HG02610 (cell line): ENCODE measurements around the gene FAM53A.

Experiments
- ATAC-seq: cut with Tn5 transposase; IDR thresholded peaks from one replicate; pipeline ENCODE4 v1.9.1; 2021; ENCODE audit warnings: mild to moderate bottlenecking, moderate library complexity; ENCODE audit not compliant: unreplicated experiment

Gene FAM53A, protein sequence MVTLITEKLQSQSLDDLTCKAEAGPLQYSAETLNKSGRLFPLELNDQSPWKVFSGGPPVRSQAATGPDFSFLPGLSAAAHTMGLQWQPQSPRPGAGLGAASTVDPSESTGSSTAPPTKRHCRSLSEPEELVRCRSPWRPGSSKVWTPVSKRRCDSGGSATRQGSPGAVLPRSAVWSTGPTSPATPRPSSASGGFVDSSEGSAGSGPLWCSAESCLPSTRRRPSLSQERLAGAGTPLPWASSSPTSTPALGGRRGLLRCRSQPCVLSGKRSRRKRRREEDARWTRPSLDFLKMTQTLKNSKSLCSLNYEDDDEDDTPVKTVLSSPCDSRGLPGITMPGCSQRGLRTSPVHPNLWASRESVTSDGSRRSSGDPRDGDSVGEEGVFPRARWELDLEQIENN

DNA sequence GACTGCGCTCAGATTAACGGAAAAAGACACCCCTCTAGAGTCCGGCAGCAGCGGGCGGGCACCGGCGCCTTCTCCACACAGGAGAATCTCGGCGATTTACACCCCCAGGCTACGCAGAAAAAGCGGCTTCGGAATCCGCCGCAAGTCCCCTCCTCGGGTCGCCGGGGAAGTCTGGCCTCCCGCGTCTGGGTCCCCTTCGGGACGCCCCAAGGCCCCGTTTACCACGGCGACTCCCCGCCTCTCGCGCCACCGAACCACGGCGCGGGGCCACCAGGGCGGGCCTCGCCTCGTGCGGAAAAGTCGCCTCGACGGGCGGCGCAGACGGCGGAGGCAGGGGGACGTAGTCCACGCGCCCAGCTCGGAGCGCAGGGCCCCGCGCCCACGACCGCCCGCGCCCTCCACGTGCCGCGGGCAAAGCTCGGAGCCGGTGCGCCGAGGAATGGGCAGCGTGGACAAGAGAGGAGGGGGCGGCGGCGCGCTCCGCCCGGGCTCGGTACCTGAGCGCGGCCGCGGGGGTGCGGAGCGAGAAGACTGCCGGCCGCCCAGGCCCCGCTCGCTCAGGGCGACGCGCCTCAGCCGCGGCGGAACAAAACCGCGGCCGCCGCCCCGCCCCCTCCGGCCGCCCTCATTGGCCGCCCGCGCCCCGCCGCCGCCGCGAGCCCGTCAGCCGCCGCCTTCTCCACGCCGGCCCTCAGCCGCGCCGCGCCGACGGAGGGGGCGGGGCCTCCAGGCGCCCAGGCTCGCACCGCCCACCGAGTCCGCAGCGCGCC is at the start of gene FAM53A:
TSS of gene FAM53A (minus strand) at position 578 of the 770 bp plus-strand sequence. CDS start 15,572 bp downstream, outside the sequence.
- peak; percentile 88 for ATAC-seq

DNA sequence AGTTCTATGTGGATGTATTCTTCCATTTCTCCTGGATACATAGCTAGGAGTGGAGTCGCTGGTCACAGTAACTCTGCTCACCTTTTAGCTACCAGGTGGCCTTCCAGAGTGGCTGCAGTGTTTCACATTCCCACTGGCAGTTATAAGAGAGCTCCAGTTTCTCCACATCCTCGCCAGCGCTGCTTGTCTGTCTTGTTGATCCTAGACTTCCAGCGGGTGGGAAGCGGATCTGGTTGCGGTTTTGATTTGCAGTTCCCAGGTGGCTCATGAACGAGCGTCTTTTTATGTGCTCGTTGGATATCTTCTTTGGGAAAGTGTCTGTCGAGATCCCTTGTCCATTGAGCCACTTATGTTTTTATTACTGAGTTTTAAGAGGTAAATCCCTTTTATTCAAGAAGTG is 48.8 kb upstream of the FAM53A start:
- no peak for ATAC-seq

- no peak for ATAC-seq
These were observed 47.1 kb upstream of the FAM53A start for GRCh38 chr4:1731180-1731579.

DNA sequence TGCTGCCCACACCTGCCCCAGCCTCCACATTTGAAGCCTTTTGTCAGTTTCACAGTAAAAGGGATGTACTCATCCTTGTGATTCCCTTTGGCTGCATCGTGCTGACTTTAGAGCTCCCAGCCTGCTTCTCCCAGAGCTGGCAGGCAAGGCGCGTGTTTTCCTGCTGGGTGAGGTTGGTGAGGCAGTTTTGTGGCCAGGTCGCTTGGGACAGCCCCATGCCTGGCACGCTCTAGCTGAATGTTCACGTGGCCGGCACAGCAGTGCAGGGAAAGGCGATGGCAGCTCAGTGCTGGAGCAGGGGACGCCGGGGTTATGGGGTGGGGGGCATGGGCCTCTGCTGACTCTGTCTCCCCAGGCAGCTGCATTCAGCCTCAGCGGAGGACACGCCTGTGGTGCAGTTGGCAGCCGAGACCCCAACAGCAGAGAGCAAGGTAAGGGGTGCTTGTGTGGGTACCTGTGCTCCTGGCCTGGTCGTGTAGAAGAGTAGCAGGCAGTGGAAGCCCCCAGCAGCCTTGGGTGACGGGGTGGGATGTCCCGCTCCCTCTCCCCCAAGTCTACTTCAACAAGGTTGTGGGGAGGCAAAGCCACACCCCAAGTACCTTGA is 46.5 kb upstream of the FAM53A start:
- no peak for ATAC-seq

DNA sequence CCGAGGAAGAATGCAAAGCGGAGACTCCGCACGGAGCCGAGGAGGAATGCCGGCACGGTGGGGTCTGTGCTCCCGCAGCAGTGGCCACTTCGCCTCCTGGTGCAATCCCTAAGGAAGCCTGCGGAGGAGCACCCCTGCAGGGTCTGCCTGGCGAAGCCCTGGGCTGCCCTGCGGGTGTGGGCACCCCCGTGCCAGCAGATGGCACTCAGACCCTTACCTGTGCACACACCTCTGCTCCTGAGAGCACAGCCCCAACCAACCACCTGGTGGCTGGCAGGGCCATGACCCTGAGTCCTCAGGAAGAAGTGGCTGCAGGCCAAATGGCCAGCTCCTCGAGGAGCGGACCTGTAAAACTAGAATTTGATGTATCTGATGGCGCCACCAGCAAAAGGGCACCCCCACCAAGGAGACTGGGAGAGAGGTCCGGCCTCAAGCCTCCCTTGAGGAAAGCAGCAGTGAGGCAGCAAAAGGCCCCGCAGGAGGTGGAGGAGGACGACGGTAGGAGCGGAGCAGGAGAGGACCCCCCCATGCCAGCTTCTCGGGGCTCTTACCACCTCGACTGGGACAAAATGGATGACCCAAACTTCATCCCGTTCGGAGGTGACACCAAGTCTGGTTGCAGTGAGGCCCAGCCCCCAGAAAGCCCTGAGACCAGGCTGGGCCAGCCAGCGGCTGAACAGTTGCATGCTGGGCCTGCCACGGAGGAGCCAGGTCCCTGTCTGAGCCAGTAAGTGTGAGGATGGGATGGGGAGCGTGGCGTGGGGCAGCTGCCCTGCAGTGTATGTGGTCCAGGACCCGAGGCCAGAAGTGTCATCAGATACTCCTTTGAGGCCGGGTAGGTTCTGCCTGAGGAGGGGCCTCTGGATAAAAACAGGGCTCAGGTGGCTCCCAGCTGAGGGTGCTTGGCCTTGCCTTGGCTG is 44.2 kb upstream of the FAM53A start:
- ATAC-seq = no peak

GRCh38 chr4:1727117-1728031 is 43.3 kb upstream of the FAM53A start:
- ATAC-seq = no peak

- ATAC-seq = no peak
These were observed 42.2 kb upstream of the FAM53A start for GRCh38 chr4:1726146-1726934.

DNA sequence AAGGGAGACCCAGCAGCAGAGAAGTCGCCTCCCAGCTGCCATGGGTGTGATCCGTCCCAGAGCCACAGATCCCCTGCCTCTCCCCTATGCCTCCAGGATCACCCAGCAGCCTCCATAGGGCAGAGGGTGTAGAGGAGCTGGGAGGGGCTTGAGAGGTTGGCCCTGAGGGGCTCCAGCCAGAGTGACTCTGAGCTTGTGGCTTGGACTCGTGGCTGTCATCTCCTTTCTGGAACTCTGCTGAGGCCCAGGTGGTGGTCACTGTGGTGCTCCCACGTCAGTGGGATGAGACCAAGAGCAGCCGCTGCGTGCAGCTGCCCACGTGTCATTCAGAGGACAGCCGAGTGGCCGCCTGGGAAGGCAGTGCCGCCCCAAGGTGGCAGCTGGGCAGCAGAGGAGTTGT is 41.4 kb upstream of the FAM53A start:
- ATAC-seq = no peak

DNA sequence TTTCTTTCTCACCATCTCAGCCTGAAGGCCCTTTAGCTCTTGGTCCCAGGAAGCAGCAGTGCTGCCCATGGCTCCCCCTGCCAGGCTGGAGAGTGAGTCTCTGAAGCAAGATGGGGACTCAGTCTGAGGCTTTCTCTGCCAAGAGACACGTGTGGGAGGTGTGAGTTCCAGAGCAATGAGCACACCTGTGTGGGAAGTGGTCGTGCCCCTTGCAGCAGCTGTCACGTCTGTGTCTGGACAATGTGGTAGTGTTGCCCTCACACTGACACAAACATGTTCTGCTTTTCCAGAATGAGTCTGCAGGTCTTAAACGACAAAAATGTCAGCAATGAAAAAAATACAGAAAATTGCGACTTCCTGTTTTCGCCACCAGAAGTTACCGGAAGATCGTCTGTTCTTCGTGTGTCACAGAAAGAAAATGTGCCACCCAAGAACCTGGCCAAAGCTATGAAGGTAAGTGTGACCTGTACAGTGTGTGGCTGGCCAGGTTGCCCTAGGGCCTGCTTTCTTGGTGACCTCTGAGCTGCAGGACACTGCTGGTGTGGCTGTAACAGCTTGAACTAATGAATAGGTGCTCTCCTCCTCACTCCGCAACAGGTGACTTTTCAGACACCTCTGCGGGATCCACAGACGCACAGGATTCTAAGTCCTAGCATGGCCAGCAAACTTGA is 39.2 kb upstream of the FAM53A start:
- ATAC-seq = no peak

GRCh38 chr4:1722551-1723118 is 38.5 kb upstream of the FAM53A start:
- ATAC-seq = no peak

DNA sequence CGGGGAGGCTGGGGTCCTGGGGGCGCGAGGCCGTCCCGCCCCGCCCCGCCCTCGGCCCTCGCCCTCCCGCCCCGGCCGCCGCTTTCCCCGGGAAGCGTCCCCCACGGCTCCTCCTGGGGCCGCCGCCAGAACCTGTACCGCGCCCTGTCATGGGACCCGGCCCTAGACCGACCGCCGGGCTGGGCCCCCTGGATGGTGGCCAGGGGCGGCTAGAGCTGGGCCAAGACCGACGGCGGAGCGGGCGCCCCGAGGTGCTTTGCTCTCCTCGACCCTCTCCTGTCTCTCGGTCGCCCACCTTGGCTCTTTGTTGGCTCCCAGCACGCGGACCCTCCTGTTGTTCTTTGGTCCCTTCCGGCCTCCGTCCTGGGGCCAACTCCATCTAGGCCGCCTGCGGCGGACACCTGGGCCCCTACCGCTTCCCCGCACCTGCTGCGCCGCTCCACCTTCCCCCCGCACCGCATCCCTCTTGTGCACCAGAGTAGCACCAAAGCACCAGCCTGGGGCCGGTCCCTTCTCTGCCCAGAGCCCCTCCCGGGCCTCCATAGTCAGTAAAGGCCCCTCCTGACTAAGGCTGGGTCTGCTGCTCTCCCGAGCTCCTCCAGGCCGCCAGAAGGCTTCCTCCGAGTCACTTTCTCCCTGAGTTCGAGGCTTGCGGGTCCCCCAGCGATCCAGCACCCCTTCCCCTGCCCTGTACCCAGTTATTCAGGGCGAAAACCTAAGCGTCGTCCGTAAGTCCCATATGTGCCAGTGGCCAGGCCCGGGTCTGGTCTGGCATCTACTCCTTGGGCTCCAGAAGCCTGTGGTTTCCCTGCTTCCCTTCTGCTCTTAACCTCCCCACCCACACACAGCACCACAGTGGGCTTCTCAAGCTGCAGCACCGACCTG is 37.8 kb upstream of the FAM53A start:
- ATAC-seq = no peak

GRCh38 chr4:1721003-1721665 is 37.0 kb upstream of the FAM53A start, which contains the start of the genes TACC3 and TMEM129:
TSS of gene TACC3 (plus strand) at chr4:1721521. CDS start at chr4:1723422, 1,901 bp downstream.
TSS of gene TMEM129 (minus strand) at chr4:1721323. CDS start at chr4:1720837, 486 bp downstream.
- ATAC-seq = peak; percentile 79

- ATAC-seq = peak; percentile 4
These were observed 36.3 kb upstream of the FAM53A start for GRCh38 chr4:1720163-1720983.

DNA sequence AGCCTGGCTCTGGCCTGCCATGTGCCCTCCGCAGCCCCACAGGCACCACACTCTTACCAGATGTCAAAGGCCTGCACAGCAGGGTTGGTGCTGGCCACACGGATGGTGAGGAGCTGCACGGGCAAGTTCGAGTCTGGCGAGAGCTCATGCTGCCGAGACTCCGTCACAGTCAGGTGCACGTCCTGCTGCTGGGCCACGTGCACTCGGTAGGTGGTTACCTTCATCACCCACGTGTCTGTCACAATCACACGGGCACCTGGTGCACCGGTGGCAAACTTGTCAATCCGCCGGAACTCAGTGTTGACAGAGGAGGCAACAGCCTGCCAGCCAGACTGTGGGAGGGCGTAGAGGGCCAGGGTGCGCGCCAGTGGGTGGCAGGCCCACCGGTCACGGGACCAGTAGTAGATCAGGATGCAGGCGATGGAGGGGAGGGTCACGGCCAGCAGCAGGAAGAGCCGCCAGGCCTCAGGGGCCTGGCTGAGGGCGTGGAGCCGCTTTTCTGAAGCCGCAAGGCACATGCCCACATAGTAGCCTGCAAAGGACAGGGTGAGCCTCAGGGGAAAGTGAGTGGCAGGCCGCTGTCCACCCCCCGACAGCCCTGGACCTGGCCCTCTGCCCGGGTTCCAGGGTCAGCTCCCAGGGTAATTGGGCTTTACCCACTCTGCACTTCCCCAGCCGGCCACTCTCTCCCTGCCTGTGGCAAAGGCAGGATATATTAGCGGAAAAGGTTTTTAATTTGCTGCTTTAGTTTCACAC is 34.2 kb upstream of the FAM53A start:
- ATAC-seq = no peak
